SK-N-SH treated with all-trans-retinoic acid at 6 μM for 48 hours (cell line): ENCODE data around the gene NCS1.

Experiments
- ATAC-seq: fragments of 200-7000 bp; cut with Tn5 transposase; 3 replicates; pipeline ENCODE4 v1.9.1; 2020; ENCODE audit warnings: mild to moderate bottlenecking, moderate library complexity
- BACH2 ChIP-seq: fragments of 250-450 bp; sonication (Bioruptor Pico); IDR thresholded peaks from 2 replicates; pipeline ENCODE4 v1.9.0; 2021; ENCODE audit warnings: mild to moderate bottlenecking, borderline replicate concordance
- CSDC2 ChIP-seq: fragments of 250-450 bp; sonication (Bioruptor Pico); IDR thresholded peaks from 2 replicates; pipeline ENCODE4 v1.5.0; 2020; ENCODE audit warnings: mild to moderate bottlenecking, moderate library complexity
- ESRRG ChIP-seq: fragments of 250-450 bp; sonication (Bioruptor Pico); IDR thresholded peaks from 2 replicates; pipeline ENCODE4 v1.6.1; 2021; ENCODE audit warnings: mild to moderate bottlenecking
- GLIS3 ChIP-seq: fragments of 250-450 bp; sonication (Bioruptor Pico); IDR thresholded peaks from 2 replicates; pipeline ENCODE4 v1.5.0; 2020; ENCODE audit warnings: mild to moderate bottlenecking, moderate library complexity
- ISL1 ChIP-seq: fragments of 250-450 bp; sonication (Bioruptor Pico); IDR thresholded peaks from 2 replicates; pipeline ENCODE4 v2.1.2; 2022; ENCODE audit warnings: mild to moderate bottlenecking, moderate library complexity
- PPARA ChIP-seq: fragments of 250-450 bp; sonication (Bioruptor Pico); IDR thresholded peaks from 2 replicates; pipeline ENCODE4 v1.5.0; 2020; ENCODE audit warnings: mild to moderate bottlenecking, borderline replicate concordance
- RARB ChIP-seq: fragments of 250-450 bp; sonication (Bioruptor Pico); IDR thresholded peaks from 2 replicates; pipeline ENCODE4 v1.8.0; 2021; ENCODE audit warnings: mild to moderate bottlenecking, moderate library complexity
- SNAI2 ChIP-seq: fragments of 250-450 bp; sonication (Bioruptor Pico); IDR thresholded peaks from 2 replicates; pipeline ENCODE4 v1.5.0; 2020; ENCODE audit warnings: mild to moderate bottlenecking, moderate library complexity
- TCF4 ChIP-seq: fragments of 250-450 bp; sonication (Bioruptor Pico); IDR thresholded peaks from 2 replicates; pipeline ENCODE4 v1.8.0; 2021; ENCODE audit warnings: mild to moderate bottlenecking, moderate library complexity, borderline replicate concordance
- TOX ChIP-seq: fragments of 250-450 bp; sonication (Bioruptor Pico); IDR thresholded peaks from 2 replicates; pipeline ENCODE4 v1.8.0; 2021; ENCODE audit warnings: mild to moderate bottlenecking, moderate library complexity, borderline replicate concordance
- ZC3H10 ChIP-seq: fragments of 250-450 bp; sonication (Bioruptor Pico); IDR thresholded peaks from 2 replicates; pipeline ENCODE4 v1.5.1; 2021; ENCODE audit warnings: mild to moderate bottlenecking, moderate library complexity
- ZFP3 ChIP-seq: fragments of 250-450 bp; sonication (Bioruptor Pico); IDR thresholded peaks from 2 replicates; pipeline ENCODE4 v1.5.0; 2020; ENCODE audit warnings: mild to moderate bottlenecking, moderate library complexity
- ZFP30 ChIP-seq: fragments of 450-650 bp; formaldehyde crosslinking; IDR thresholded peaks from 2 replicates; pipeline ENCODE4 v1.5.0; 2022; ENCODE audit warnings: mild to moderate bottlenecking, moderate library complexity
- ZNF565 ChIP-seq: fragments of 450-650 bp; formaldehyde crosslinking; conservative IDR thresholded peaks from 2 replicates; pipeline ENCODE4 v1.5.0; 2020; ENCODE audit warnings: low read depth, mild to moderate bottlenecking, moderate library complexity
- ZNF8 ChIP-seq: fragments of 450-650 bp; formaldehyde crosslinking; IDR thresholded peaks from 2 replicates; pipeline ENCODE4 v1.5.0; 2020; ENCODE audit warnings: mild to moderate bottlenecking, moderate library complexity
- TF ChIP-seq, protein P1 (sequence below): fragments of 250-450 bp; sonication (Bioruptor Pico); IDR thresholded peaks from 2 replicates; pipeline ENCODE4 v1.5.0; 2020; ENCODE audit warnings: mild to moderate bottlenecking, moderate library complexity
- TF ChIP-seq, protein P2 (sequence below): fragments of 250-450 bp; sonication (Bioruptor Pico); IDR thresholded peaks from 2 replicates; pipeline ENCODE4 v1.5.1; 2021; ENCODE audit warnings: mild to moderate bottlenecking, moderate library complexity
- TF ChIP-seq, protein P3 (sequence below): fragments of 250-450 bp; sonication (Bioruptor Pico); IDR thresholded peaks from 2 replicates; pipeline ENCODE4 v1.5.1; 2020; ENCODE audit warnings: low read depth, mild to moderate bottlenecking, moderate library complexity

Gene NCS1

DNA sequence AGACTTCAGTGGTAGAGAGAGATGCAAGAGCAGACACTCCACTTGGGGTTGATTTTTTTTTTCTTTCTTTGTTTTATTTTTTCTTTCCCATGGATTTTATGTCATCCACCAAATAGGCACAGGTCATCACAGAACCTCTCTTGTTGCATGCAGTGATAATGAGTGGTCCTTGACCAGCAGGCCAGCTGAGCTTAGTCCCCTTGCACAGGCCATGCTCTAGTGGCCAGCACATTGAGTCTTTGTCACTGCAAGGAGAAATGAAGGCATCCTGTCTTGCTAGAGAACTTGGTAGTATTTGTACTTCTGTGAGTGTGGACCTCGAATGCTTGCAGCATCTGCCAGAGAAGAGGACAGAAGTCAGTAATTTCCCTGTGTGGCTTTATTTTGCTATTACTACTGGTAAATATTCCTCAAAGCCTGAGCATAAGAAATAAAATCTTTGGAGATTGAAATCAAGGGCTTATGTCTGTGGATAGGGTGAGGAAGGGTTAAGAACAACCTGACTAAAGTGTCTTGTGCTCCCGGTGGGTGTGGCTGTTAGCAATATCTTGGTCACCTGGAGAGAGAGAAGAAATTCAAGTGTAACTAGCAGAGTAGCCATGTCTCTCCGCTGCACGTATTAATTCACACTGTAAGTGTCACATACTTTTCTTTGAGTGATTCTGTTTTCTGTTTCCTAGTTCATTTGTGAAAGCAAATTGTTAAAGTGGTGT, 45.3 kb upstream of the NCS1 start (continued):
- TF ChIP-seq, protein P1, sequence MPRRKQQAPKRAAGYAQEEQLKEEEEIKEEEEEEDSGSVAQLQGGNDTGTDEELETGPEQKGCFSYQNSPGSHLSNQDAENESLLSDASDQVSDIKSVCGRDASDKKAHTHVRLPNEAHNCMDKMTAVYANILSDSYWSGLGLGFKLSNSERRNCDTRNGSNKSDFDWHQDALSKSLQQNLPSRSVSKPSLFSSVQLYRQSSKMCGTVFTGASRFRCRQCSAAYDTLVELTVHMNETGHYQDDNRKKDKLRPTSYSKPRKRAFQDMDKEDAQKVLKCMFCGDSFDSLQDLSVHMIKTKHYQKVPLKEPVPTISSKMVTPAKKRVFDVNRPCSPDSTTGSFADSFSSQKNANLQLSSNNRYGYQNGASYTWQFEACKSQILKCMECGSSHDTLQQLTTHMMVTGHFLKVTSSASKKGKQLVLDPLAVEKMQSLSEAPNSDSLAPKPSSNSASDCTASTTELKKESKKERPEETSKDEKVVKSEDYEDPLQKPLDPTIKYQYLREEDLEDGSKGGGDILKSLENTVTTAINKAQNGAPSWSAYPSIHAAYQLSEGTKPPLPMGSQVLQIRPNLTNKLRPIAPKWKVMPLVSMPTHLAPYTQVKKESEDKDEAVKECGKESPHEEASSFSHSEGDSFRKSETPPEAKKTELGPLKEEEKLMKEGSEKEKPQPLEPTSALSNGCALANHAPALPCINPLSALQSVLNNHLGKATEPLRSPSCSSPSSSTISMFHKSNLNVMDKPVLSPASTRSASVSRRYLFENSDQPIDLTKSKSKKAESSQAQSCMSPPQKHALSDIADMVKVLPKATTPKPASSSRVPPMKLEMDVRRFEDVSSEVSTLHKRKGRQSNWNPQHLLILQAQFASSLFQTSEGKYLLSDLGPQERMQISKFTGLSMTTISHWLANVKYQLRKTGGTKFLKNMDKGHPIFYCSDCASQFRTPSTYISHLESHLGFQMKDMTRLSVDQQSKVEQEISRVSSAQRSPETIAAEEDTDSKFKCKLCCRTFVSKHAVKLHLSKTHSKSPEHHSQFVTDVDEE: no peak
- TF ChIP-seq, protein P2, sequence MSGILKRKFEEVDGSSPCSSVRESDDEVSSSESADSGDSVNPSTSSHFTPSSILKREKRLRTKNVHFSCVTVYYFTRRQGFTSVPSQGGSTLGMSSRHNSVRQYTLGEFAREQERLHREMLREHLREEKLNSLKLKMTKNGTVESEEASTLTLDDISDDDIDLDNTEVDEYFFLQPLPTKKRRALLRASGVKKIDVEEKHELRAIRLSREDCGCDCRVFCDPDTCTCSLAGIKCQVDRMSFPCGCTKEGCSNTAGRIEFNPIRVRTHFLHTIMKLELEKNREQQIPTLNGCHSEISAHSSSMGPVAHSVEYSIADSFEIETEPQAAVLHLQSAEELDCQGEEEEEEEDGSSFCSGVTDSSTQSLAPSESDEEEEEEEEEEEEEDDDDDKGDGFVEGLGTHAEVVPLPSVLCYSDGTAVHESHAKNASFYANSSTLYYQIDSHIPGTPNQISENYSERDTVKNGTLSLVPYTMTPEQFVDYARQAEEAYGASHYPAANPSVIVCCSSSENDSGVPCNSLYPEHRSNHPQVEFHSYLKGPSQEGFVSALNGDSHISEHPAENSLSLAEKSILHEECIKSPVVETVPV (CRISPR knock-in tag): no peak
- no peak for TF ChIP-seq TCF4
- TF ChIP-seq, all 23 proteins: peak for 0

DNA sequence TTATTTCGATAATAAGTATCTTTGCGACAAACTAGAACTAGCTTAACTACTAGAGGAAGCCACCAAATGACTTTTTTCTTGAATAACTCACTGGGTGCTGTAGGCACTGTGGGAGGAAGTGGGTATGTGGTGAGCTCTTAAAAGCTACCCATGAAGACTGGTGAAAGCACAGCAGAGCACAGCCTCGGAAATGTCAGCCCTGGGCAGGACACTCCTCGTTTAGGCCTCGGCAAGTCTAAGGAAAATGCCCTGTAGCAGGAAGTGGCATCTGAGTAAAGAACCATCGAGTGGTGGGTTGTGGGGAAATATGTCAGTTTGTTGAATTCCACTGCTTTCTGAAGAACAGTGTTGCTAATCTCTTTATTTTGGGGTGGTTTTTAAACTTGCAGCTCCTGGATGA, 44.0 kb upstream of the NCS1 start:
- TF ChIP-seq ZC3H10 (CRISPR knock-in tag): 0 out of 2 replicates have a peak, but pooled peaks have one; percentile 17
- no peak for TF ChIP-seq GLIS3
- peak; percentile 32 for ATAC-seq

DNA sequence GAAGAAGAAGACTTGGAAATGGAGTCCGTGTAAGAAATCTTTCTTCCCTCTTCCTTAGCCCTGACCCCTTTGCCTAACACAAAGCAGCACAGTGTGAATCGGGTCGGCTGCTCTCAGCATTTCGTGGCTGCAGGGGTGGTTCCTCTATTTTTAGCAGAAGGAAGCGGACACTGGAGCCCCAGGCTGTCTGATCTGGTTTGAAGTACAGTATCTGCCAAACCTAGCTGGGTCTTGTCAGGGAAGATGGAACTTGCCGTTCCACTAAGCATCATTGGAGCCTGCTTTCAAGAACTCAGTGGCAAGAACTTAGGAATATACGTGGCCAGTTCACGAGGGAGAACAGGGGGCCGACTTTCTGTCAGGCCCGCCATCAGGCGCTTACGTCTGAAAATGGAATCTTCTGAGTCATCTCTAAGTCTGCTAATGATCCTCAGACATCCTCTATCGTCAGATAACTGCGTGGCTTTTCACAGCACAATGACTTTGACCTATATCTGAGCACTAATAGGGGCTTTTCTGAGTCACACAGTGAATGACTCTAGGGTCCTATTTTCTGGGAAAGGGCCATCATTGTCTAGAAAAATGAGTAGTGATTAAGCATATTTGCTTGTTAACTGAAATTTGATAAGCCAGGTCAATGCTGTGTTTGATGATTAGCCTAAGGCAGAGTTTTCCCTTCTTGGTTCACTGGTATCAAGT, 43.3 kb upstream of the NCS1 start:
- ATAC-seq: peak; percentile 90
- TF ChIP-seq, protein P3, sequence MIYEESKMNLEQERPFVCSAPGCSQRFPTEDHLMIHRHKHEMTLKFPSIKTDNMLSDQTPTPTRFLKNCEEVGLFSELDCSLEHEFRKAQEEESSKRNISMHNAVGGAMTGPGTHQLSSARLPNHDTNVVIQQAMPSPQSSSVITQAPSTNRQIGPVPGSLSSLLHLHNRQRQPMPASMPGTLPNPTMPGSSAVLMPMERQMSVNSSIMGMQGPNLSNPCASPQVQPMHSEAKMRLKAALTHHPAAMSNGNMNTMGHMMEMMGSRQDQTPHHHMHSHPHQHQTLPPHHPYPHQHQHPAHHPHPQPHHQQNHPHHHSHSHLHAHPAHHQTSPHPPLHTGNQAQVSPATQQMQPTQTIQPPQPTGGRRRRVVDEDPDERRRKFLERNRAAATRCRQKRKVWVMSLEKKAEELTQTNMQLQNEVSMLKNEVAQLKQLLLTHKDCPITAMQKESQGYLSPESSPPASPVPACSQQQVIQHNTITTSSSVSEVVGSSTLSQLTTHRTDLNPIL: peak; percentile 63; the same call in 1 of the 2 replicates
- TF ChIP-seq ZFP3 (CRISPR knock-in tag): peak; percentile 85
- 0 out of 2 replicates have a peak, but pooled peaks have one; percentile 13 for TF ChIP-seq RARB
- peak; percentile 78 for TF ChIP-seq ZC3H10 (CRISPR knock-in tag)
- TF ChIP-seq TOX (CRISPR knock-in tag): peak; percentile 93; the same call in 1 of the 2 replicates
- no peak for TF ChIP-seq GLIS3
- TF ChIP-seq, protein P2 (CRISPR knock-in tag): no peak
- TF ChIP-seq TCF4: no peak
- peak; percentile 40 for TF ChIP-seq ISL1 (CRISPR knock-in tag)

DNA sequence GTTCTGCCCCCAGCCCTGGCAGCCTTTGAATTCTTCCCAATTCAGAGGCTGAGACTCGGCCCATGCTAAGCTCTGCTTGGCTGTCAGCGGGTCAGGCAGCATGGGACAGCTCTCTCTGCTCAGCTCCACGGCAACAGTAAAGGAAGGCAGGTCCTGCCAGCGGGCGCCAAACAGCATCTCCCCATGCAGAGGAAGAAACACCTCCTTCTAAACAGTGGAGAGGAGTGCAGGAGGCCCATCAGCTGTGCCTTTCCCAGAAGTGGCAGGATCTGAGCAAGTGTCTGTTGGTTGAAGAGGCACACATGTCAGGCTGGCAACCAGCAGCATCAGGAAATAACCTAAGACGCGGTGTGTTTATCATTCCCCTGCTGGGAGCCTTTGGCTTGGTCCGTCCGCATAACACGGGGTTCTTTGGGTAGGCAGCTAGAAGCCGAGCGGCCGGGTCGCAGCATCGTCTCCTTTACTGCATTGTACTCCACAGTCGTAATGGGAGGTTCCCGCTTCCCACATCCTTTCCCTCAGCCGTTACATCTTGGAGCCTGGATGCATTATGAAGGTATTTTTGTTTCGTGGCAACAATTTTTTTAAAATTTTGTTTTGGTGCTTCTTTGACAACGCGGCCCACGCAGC, 42.7 kb upstream of the NCS1 start:
- TF ChIP-seq ISL1 (CRISPR knock-in tag) (no peak), SNAI2 (CRISPR knock-in tag) (no peak), ESRRG (CRISPR knock-in tag) (no peak), ZFP30 (no peak), ZNF565 (no peak), PPARA (no peak), RARB (no peak), BACH2 (CRISPR knock-in tag) (no peak), TOX (CRISPR knock-in tag) (no peak), TCF4 (no peak), ZC3H10 (CRISPR knock-in tag) (no peak), ZNF8 (CRISPR knock-in tag) (no peak), CSDC2 (CRISPR knock-in tag) (no peak)
- peak; percentile 71 for ATAC-seq

DNA sequence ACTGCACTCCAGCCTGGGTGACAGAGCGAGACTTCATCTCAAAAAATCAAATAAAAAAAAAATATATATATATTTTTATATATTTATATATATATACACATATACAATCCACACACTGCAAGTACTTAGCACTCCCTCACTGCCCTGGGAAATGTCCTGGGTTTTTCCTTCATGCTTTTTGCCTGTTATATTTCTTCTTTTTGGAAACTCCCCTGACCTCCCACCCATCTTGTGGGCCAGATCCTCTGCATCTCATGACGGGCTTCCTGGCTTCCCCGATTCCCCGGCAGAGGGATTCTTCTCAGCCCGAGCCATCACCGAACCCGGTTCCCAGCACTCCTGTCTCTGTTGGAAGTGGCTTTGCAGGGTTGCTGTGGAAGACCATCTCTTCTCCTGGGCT, 39.5 kb upstream of the NCS1 start:
- TF ChIP-seq, protein P3: no peak
- TF ChIP-seq CSDC2 (CRISPR knock-in tag): no peak
- TF ChIP-seq ZFP3 (CRISPR knock-in tag): no peak
- no peak for TF ChIP-seq ESRRG (CRISPR knock-in tag)
- ATAC-seq: no peak
